ENCODE results near the gene TIMM22. TPM values are rescaled to one million over a fixed set of nuclear protein-coding genes. Genes with fewer than 3 reads are reported as not detected.
"Not testable (repeated sequence)": the region's sequence is repeated elsewhere in the genome, so short reads cannot be mapped to it uniquely, and the experiment has no call there.

Gene TIMM22
- total and polyA plus RNA-seq, 7 donors = 8.0 to 27.2 (median 14.9) TPM

GRCh38 chr17:1047879-1048470 lies 51.0 kb downstream of the TIMM22 start:
- intact Hi-C loops (cut with DNase I) = no loop called here
- Histone ChIP-seq H3K27ac (no peak overlapping the region), H3K27me3 (ENCODE audit: insufficient read depth in 3 of 3, low read length in 2 of 3) (no peaks in the 10 kb centered on the region), H3K36me3 (ENCODE audit: insufficient read depth in 1 of 2, low read depth in 1 of 2) (peaks cover 0 to 15% of the 10 kb centered on the region in 2 donors), H3K4me1 (no peaks in the 10 kb centered on the region), H3K4me3 (no peak overlapping the region), H3K9me3 (no peaks in the 10 kb centered on the region)
- 80 to 90% (median 83%) methylated on average over 19 to 20 of the region's 20 CpGs for WGBS, 3 donors
- TF ChIP-seq CTCF (IDR thresholded peaks at IDR 0.05) = no peak
- DNase-seq (peak; percentile 8 to 43), ATAC-seq (peak in 1 of 4 donors; percentile 11)

- peak in 1 of 2 donors; percentile 33 for DNase-seq
- H3K9me3 ChIP-seq; H3K27ac ChIP-seq; H3K4me1 ChIP-seq; H3K27me3 ChIP-seq (ENCODE audit: insufficient read depth in 3 of 3, low read length in 2 of 3); ATAC-seq; intact Hi-C loops (cut with DNase I); H3K4me3 ChIP-seq: not testable (repeated sequence)
- H3K36me3 ChIP-seq (ENCODE audit: insufficient read depth in 1 of 2, low read depth in 1 of 2) = peaks cover 0 to 17% of the 10 kb centered on the region in 2 donors
- 95 to 96% (median 95%) methylated on average over 49 of the region's 49 CpGs for WGBS, 3 donors
Observed at GRCh38 chr17:1048516-1049115, 51.7 kb downstream of the TIMM22 start.

GRCh38 chr17:1049446-1050225 lies 52.7 kb downstream of the TIMM22 start:
- no peak for TF ChIP-seq CTCF (IDR thresholded peaks at IDR 0.05)
- ATAC-seq = no peak
- Histone ChIP-seq H3K27me3 (ENCODE audit: insufficient read depth in 3 of 3, low read length in 2 of 3) (no peaks in the 10 kb centered on the region), H3K27ac (no peak overlapping the region), H3K36me3 (ENCODE audit: insufficient read depth in 1 of 2, low read depth in 1 of 2) (peaks cover 0 to 24% of the 10 kb centered on the region in 2 donors), H3K4me1 (no peaks in the 10 kb centered on the region), H3K9me3 (no peaks in the 10 kb centered on the region), H3K4me3 (no peak overlapping the region)
- WGBS, 3 donors = 91 to 92% (median 91%) methylated on average over 28 of the region's 28 CpGs
- DNase-seq = peak; percentile 5 to 15
- intact Hi-C loops (cut with DNase I) = loop anchor here in 1 of 2 donors (10.0 kb wide), 1 partner anchor 45 kb away; no protein-coding TSS in a partner anchor

GRCh38 chr17:1050246-1050995 lies 53.5 kb downstream of the TIMM22 start:
- no peaks in the 10 kb centered on the region for H3K4me1 ChIP-seq
- ATAC-seq (no peak), DNase-seq (peak; percentile 4 to 39)
- peaks cover 0 to 31% of the 10 kb centered on the region in 2 donors for H3K36me3 ChIP-seq (ENCODE audit: insufficient read depth in 1 of 2, low read depth in 1 of 2)
- TF ChIP-seq CTCF (IDR thresholded peaks at IDR 0.05) = no peak
- no peak overlapping the region for H3K27ac ChIP-seq
- no peak overlapping the region for H3K4me3 ChIP-seq
- H3K27me3 ChIP-seq (ENCODE audit: insufficient read depth in 3 of 3, low read length in 2 of 3) = no peaks in the 10 kb centered on the region
- intact Hi-C loops (cut with DNase I) = loop anchor here in 1 of 2 donors (10.0 kb wide), 1 partner anchor 46 kb away; no protein-coding TSS in a partner anchor
- no peaks in the 10 kb centered on the region for H3K9me3 ChIP-seq
- 77 to 89% (median 81%) methylated on average over 21 to 22 of the region's 22 CpGs for WGBS, 3 donors
